Pancreas (tissue), 10 donors: ENCODE data around the gene HIVEP1. TPM values are rescaled to one million over a fixed set of nuclear protein-coding genes. Genes with fewer than 3 reads are reported as not detected.

Source experiments
- ATAC-seq, 4 donors: fragments of 200-7000 bp; cut with Tn5 transposase; one replicate each; pipeline versions ENCODE4 v1.8.0 to v1.9.1; 2020; ENCODE audit warnings: mild to moderate bottlenecking in 4 of 4, moderate library complexity in 4 of 4
- DNase-seq, 6 donors: peaks; one replicate each; pipeline ENCODE4 v3.0.0-alpha.2; 2020
- FAIRE-seq: peaks from 2 replicates; lab custom pipeline; 2012; peaks lifted over from hg19 to GRCh38; lab: Jason Lieb, UNC
- H3K27ac ChIP-seq, 4 donors: fragments of 200-600 bp; sonication (generic); 1 replicate in 3 of 4; 2 replicates in 1 of 4; pipeline versions ENCODE4 v1.5.0 to v1.8.0; 2020
- H3K27me3 ChIP-seq, 4 donors: fragments of 200-600 bp; one replicate each; pipeline ENCODE4 v1.8.0; 2021
- H3K36me3 ChIP-seq, 3 donors: fragments of 200-600 bp; sonication (generic) in 1 of 3; one replicate each; pipeline versions ENCODE4 v1.5.0 to v1.8.0; 2020 to 2021
- H3K4me1 ChIP-seq, 3 donors: fragments of 200-600 bp; one replicate each; pipeline ENCODE4 v1.8.0; 2021
- H3K4me3 ChIP-seq, 4 donors: fragments of 200-600 bp; sonication (generic) in 2 of 4; one replicate each; pipeline versions ENCODE4 v1.5.0 to v1.8.0; 2020 to 2021
- H3K9me3 ChIP-seq, 4 donors: fragments of 200-600 bp; one replicate each; pipeline ENCODE4 v1.8.0; 2021
- CTCF ChIP-seq, 4 donors: fragments of 200-600 bp; sonication (generic) in 3 of 4; IDR thresholded peaks; one replicate each; pipeline versions ENCODE4 v1.5.0 to v1.8.0; 2021; ENCODE audit warnings: antibody characterized with exemption in 4 of 4
- WGBS, 2 donors: extraction: QIAGEN DNeasy Blood & Tissue Kit; methylation state at CpG; one replicate each; pipeline ENCODE4 v1.1.7; 2013; 5-methylcytosine and 5-hydroxymethylcytosine counted together
- intact Hi-C, 3 donors: fragments of 100-400 bp; cut with DNase I; formaldehyde crosslinking; loops; one replicate each; pipeline versions ENCODE4 v1.11.1 to v1.14.2; 2022
- polyA plus RNA-seq, 2 donors: library from polyadenylated mRNA; stranded (reverse); fragments of 200-250 nt; gene quantifications; one replicate each; pipeline ENCODE4 v1.2.3, GENCODE V29; 2013
- total RNA-seq, 6 donors: library from RNA; stranded (reverse); fragmentation: NEBNext Ultra II Directional in 4 of 6; extraction: Animal tissue kit (Norgen Biotek cat#: 25700) in 4 of 6; gene quantifications; one replicate each; pipeline versions ENCODE4 v1.2.1 to v1.2.4, GENCODE V29; 2021 to 2023
- donor health status: healthy with polysubstance abuse.
- donor health status: DM: no; HTN: no; CAD: no; lungs with moderate emphysema.
- donor health status: DM: no; HTN: no; CAD: no.
- donor health status: control.
- donor health status: control.
- donor health status: Bipolar disorder and iron deficiency.
- donor health status: DM: yes; HTN: yes; CAD: no.
- donor health status: DM: no; HTN: no; CAD: no.
- donor health status: DM: no; HTN: no; CAD: no.
- donor health status: DM: yes; HTN: yes; CAD: no.

Gene HIVEP1
- total and polyA plus RNA-seq, 8 donors: 3.8 to 17.7 (median 9.2) TPM

GRCh38 chr6:11999246-11999645, 12.9 kb upstream of the HIVEP1 start:
- H3K4me1 ChIP-seq: no peaks in the 10 kb centered on the region

GRCh38 chr6:12000174-12000573, 11.9 kb upstream of the HIVEP1 start:
- Histone ChIP-seq H3K4me1 (no peaks in the 10 kb centered on the region), H3K27me3 (no peaks in the 10 kb centered on the region), H3K9me3 (no peaks in the 10 kb centered on the region), H3K4me3 (no peak overlapping the region), H3K27ac (no peak overlapping the region), H3K36me3 (no peaks in the 10 kb centered on the region)
- no peak for ATAC-seq
- intact Hi-C loops: no loop called here
- DNase-seq: no peak
- TF ChIP-seq CTCF (IDR thresholded peaks at IDR 0.05): no peak
- FAIRE-seq: no peak

More at GRCh38 chr6:11999246-11999645, 12.9 kb upstream of the HIVEP1 start:
- no peaks in the 10 kb centered on the region for H3K36me3 ChIP-seq
- no peaks in the 10 kb centered on the region for H3K9me3 ChIP-seq
- no peak overlapping the region for H3K27ac ChIP-seq
- DNase-seq (no peak), ATAC-seq (no peak), FAIRE-seq (no peak)
- no peak for TF ChIP-seq CTCF (IDR thresholded peaks at IDR 0.05)
- H3K27me3 ChIP-seq: no peaks in the 10 kb centered on the region
- intact Hi-C loops: no loop called here
- WGBS, 2 donors: 94% methylated on average over 5 of the region's 5 CpGs
- H3K4me3 ChIP-seq: no peak overlapping the region

- peak in 2 of 4 donors; percentile 43 to 49 for ATAC-seq
- no peak for FAIRE-seq
- no peak for DNase-seq
- no peaks in the 10 kb centered on the region for H3K9me3 ChIP-seq
- no peaks in the 10 kb centered on the region for H3K27me3 ChIP-seq
- intact Hi-C loops: no loop called here
- WGBS, 2 donors: 47 to 65% methylated on average over 4 of the region's 4 CpGs
- H3K4me3 ChIP-seq: no peak overlapping the region
- no peak overlapping the region for H3K27ac ChIP-seq
- no peak for TF ChIP-seq CTCF (IDR thresholded peaks at IDR 0.05)
- no peaks in the 10 kb centered on the region for H3K4me1 ChIP-seq
- no peaks in the 10 kb centered on the region for H3K36me3 ChIP-seq
Measured at GRCh38 chr6:12001004-12001705, 11.0 kb upstream of the HIVEP1 start.

GRCh38 chr6:12001706-12002435, 10.2 kb upstream of the HIVEP1 start:
- DNase-seq: no peak
- Histone ChIP-seq H3K36me3 (no peaks in the 10 kb centered on the region), H3K27me3 (no peaks in the 10 kb centered on the region), H3K9me3 (no peaks in the 10 kb centered on the region), H3K4me3 (no peak overlapping the region), H3K4me1 (peaks cover 0 to under 1% (median 0%) of the 10 kb centered on the region in 3 donors), H3K27ac (no peak overlapping the region)
- intact Hi-C loops: no loop called here
- no peak for ATAC-seq
- 68 to 77% methylated on average over 6 of the region's 6 CpGs for WGBS, 2 donors
- FAIRE-seq: no peak
- TF ChIP-seq CTCF (IDR thresholded peaks at IDR 0.05): no peak

GRCh38 chr6:12007473-12007872, 4.6 kb upstream of the HIVEP1 start:
- 19 to 33% methylated on average over 9 of the region's 9 CpGs for WGBS, 2 donors
- ATAC-seq (no peak), DNase-seq (no peak), FAIRE-seq (no peak)
- TF ChIP-seq CTCF (IDR thresholded peaks at IDR 0.05): no peak
- H3K36me3 ChIP-seq: no peaks in the 10 kb centered on the region
- H3K27ac ChIP-seq: peak overlapping the region; percentile 79 to 98 (median 94)
- intact Hi-C loops: no loop called here
- H3K4me1 ChIP-seq: peaks cover 7 to 22% (median 21%) of the 10 kb centered on the region in 3 donors
- no peaks in the 10 kb centered on the region for H3K27me3 ChIP-seq
- peak overlapping the region in 3 of 4 donors; percentile 40 to 72 (median 60) for H3K4me3 ChIP-seq
- H3K9me3 ChIP-seq: no peaks in the 10 kb centered on the region
